Coronary artery (tissue), 2 donors: ENCODE results near the gene EMP2.
"Not testable (repeated sequence)": the region's sequence is repeated elsewhere in the genome, so short reads cannot be mapped to it uniquely, and the experiment has no call there.

ENCODE experiments used
- DNase-seq: peaks from one replicate; pipeline ENCODE4 v3.0.0-alpha.2; 2017; ENCODE audit warnings: low spot score
- H3K27ac ChIP-seq, 2 donors: fragments of 200-600 bp; sonication (generic); one replicate each; pipeline ENCODE4 v1.5.1; 2016 to 2019
- H3K4me3 ChIP-seq: fragments of 200-600 bp; sonication (generic); 2 replicates; pipeline ENCODE4 v1.5.1; 2016; ENCODE audit warnings: mild to moderate bottlenecking, moderate library complexity
- CTCF ChIP-seq: fragments of 200-600 bp; sonication (generic); IDR thresholded peaks from one replicate; pipeline ENCODE4 v1.5.1; 2019; ENCODE audit warnings: antibody characterized with exemption

The EMP2 gene

GRCh38 chr16:10514369-10515055, 65.9 kb downstream of the EMP2 start:
- H3K4me3 ChIP-seq, result no peak overlapping the region
- peak; percentile 42 for TF ChIP-seq CTCF
- DNase-seq, result peak; percentile 63
- peak overlapping the region; percentile 33 to 49 for H3K27ac ChIP-seq

GRCh38 chr16:10511829-10512228, 68.6 kb downstream of the EMP2 start:
- Histone ChIP-seq H3K27ac (no peak overlapping the region), H3K4me3 (no peak overlapping the region)
- TF ChIP-seq CTCF, result no peak
- DNase-seq, result no peak

- no peak overlapping the region for H3K4me3 ChIP-seq
- no peak overlapping the region for H3K27ac ChIP-seq
- DNase-seq, result no peak
- no peak for TF ChIP-seq CTCF
These were observed 70.1 kb downstream of the EMP2 start for GRCh38 chr16:10510279-10510678.

GRCh38 chr16:10509534-10510025, 70.8 kb downstream of the EMP2 start:
- H3K4me3 ChIP-seq, result no peak overlapping the region
- TF ChIP-seq CTCF, result peak; percentile 52
- H3K27ac ChIP-seq, result no peak overlapping the region
- DNase-seq, result no peak

GRCh38 chr16:10505286-10505685, 75.1 kb downstream of the EMP2 start:
- H3K4me3 ChIP-seq, H3K27ac ChIP-seq, DNase-seq: not testable (repeated sequence)

GRCh38 chr16:10504404-10504885, 76.0 kb downstream of the EMP2 start:
- no peak for DNase-seq
- H3K27ac ChIP-seq, result no peak overlapping the region
- no peak for TF ChIP-seq CTCF
- H3K4me3 ChIP-seq, result no peak overlapping the region

- Histone ChIP-seq H3K27ac (no peak overlapping the region), H3K4me3 (no peak overlapping the region)
- no peak for DNase-seq
- no peak for TF ChIP-seq CTCF
These were observed 77.6 kb downstream of the EMP2 start for GRCh38 chr16:10502776-10503175.
